Activated naive CD4-positive, alpha-beta T cell (primary cell): ENCODE data around the gene JAK3.

Experiments used
- DNase-seq, 4 experiments: peaks; one replicate each; lab custom pipeline; 2025; lab: John Stamatoyannopoulos, UW

JAK3 gene

GRCh38 chr19:17865364-17866311 is 17.9 kb upstream of the JAK3 start:
- peak in 1 of 4 experiments; percentile 21 for DNase-seq

GRCh38 chr19:17863520-17864182 is 15.9 kb upstream of the JAK3 start:
- DNase-seq, result no peak

GRCh38 chr19:17862711-17863519 is 15.1 kb upstream of the JAK3 start:
- DNase-seq, result no peak

GRCh38 chr19:17861542-17862402 is 14.0 kb upstream of the JAK3 start:
- no peak for DNase-seq

GRCh38 chr19:17860993-17861360 is 13.2 kb upstream of the JAK3 start:
- DNase-seq, result no peak

- no peak for DNase-seq
Measured at GRCh38 chr19:17860331-17860992, 12.7 kb upstream of the JAK3 start.

GRCh38 chr19:17859533-17860330 is 11.9 kb upstream of the JAK3 start, which contains the start of gene RPL18A:
RPL18A (plus strand) TSS chr19:17859910; CDS start chr19:17859957, 47 bp downstream.
- peak; percentile 93 to 98 (median 96) for DNase-seq

- peak; percentile 92 to 96 (median 94) for DNase-seq
Measured at GRCh38 chr19:17855280-17856152, 7.7 kb upstream of the JAK3 start.

GRCh38 chr19:17854061-17854460 is 6.3 kb upstream of the JAK3 start:
- no peak for DNase-seq

- no peak for DNase-seq
Measured at GRCh38 chr19:17848595-17849292, 962 bp upstream of the JAK3 start.

- DNase-seq, result no peak
Measured at GRCh38 chr19:17846146-17846545, 1.6 kb downstream of the JAK3 start.

GRCh38 chr19:17843908-17844490 is 3.8 kb downstream of the JAK3 start:
- DNase-seq, result no peak

GRCh38 chr19:17843292-17843827 is 4.4 kb downstream of the JAK3 start:
- no peak for DNase-seq

- no peak for DNase-seq
Measured at GRCh38 chr19:17842663-17843291, 5.0 kb downstream of the JAK3 start.

- peak in 3 of 4 experiments; percentile 16 to 36 (median 30) for DNase-seq
Measured at GRCh38 chr19:17841810-17842662, 5.7 kb downstream of the JAK3 start.

- DNase-seq, result no peak
Measured at GRCh38 chr19:17841371-17841809, 6.4 kb downstream of the JAK3 start.
